HG03442 (cell line): Measurements from ENCODE around the gene RHBDL3.
"Not testable (repeated sequence)": the region's sequence is repeated elsewhere in the genome, so short reads cannot be mapped to it uniquely, and the experiment has no call there.

Source experiments
- ATAC-seq: cut with Tn5 transposase; IDR thresholded peaks from one replicate; pipeline ENCODE4 v1.9.1; 2021; ENCODE audit warnings: mild to moderate bottlenecking, moderate library complexity; ENCODE audit not compliant: unreplicated experiment

Gene RHBDL3

GRCh38 chr17:32289471-32290070 is 23.9 kb downstream of the RHBDL3 start:
- no peak for ATAC-seq

- ATAC-seq: no peak
Measured at GRCh38 chr17:32292094-32292493, 26.5 kb downstream of the RHBDL3 start.

GRCh38 chr17:32297424-32297823 is 31.8 kb downstream of the RHBDL3 start:
- no peak for ATAC-seq

GRCh38 chr17:32297860-32298259 is 32.2 kb downstream of the RHBDL3 start:
- ATAC-seq: no peak

GRCh38 chr17:32298298-32298697 is 32.7 kb downstream of the RHBDL3 start:
- ATAC-seq: no peak

GRCh38 chr17:32298721-32299579 is 33.3 kb downstream of the RHBDL3 start:
- no peak for ATAC-seq

- no peak for ATAC-seq
Measured at GRCh38 chr17:32299580-32300164, 34.0 kb downstream of the RHBDL3 start.

GRCh38 chr17:32302037-32302436 is 36.4 kb downstream of the RHBDL3 start:
- ATAC-seq: no peak

GRCh38 chr17:32302860-32303649 is 37.4 kb downstream of the RHBDL3 start:
- no peak for ATAC-seq

- no peak for ATAC-seq
Measured at GRCh38 chr17:32303781-32304288, 38.2 kb downstream of the RHBDL3 start.

- ATAC-seq: no peak
Measured at GRCh38 chr17:32305049-32305448, 39.4 kb downstream of the RHBDL3 start.

- ATAC-seq: no peak
Measured at GRCh38 chr17:32307658-32308057, 42.0 kb downstream of the RHBDL3 start.

- no peak for ATAC-seq
Measured at GRCh38 chr17:32311028-32311536, 45.5 kb downstream of the RHBDL3 start.

- ATAC-seq: no peak
Measured at GRCh38 chr17:32314636-32315035, 49.0 kb downstream of the RHBDL3 start.

- no peak for ATAC-seq
Measured at GRCh38 chr17:32315171-32315570, 49.5 kb downstream of the RHBDL3 start.

GRCh38 chr17:32316653-32317052 is 51.0 kb downstream of the RHBDL3 start:
- ATAC-seq: not testable (repeated sequence)

- no peak for ATAC-seq
Measured at GRCh38 chr17:32317353-32317752, 51.7 kb downstream of the RHBDL3 start.

- ATAC-seq: no peak
Measured at GRCh38 chr17:32318071-32318470, 52.4 kb downstream of the RHBDL3 start.

- peak; percentile 71 for ATAC-seq
Measured at GRCh38 chr17:32319548-32319905, 53.9 kb downstream of the RHBDL3 start.

- ATAC-seq: not testable (repeated sequence)
Measured at GRCh38 chr17:32320080-32320479, 54.4 kb downstream of the RHBDL3 start.

- ATAC-seq: no peak
Measured at GRCh38 chr17:32320847-32321246, 55.2 kb downstream of the RHBDL3 start.
